ENCODE results near the gene STK4.

Gene STK4

DNA sequence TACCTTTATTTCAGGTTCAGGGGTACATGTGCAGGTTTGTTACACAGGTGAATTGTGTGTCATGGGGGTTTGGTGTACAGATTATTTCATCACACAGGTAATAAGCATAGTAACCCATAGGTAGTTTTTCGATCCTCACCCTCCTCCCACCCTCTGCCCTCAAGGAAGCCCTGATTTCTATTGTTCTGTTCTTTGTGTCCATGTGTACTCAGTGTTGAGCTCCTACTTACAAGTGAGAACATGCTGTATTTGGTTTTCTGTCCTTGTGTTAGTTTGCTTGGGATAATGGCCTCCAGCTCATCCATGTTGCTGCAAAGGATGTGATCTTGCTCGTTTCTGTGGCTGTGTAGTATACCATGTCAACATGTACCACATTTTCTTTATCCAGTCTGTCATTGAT, 66.0 kb downstream of the STK4 start:
- DNase-seq: no peak

DNA sequence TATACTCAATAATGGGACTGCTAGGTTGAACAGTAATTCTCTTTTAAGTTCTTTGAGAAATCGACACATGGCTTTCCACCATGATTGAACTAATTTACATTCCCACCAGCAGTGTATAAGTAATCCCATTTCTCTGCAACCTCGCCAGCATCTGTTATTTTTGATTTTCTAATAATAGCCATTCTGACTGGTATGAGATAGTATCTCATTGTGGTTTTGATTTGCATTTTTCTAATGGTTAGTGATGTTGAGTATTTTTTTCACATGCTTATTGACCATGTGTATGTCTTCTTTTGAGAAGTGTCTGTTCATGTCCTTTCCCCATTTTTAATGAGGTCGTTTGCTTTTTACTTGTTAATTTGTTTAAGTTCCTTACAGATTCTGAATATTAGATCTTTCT, 66.5 kb downstream of the STK4 start:
- DNase-seq: peak; percentile 64

DNA sequence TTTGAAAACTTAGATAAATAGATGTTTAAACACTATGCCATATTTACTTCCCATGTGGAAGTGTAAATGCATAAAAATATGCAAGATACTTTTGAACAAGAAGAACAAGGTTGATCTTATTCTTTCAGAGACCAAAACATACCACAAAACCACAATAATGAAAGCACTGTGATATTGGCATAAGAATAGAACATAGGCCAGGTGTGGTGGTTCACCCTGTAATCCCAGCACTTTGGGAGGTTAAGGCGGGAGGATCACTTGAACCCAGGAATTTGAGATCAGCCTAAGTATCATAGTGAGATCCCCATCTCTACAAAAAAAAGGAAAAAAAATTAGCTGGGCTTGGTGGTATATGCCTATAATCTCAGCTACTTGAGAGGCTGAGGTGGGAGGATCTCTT, 68.1 kb downstream of the STK4 start:
- no peak for DNase-seq

DNA sequence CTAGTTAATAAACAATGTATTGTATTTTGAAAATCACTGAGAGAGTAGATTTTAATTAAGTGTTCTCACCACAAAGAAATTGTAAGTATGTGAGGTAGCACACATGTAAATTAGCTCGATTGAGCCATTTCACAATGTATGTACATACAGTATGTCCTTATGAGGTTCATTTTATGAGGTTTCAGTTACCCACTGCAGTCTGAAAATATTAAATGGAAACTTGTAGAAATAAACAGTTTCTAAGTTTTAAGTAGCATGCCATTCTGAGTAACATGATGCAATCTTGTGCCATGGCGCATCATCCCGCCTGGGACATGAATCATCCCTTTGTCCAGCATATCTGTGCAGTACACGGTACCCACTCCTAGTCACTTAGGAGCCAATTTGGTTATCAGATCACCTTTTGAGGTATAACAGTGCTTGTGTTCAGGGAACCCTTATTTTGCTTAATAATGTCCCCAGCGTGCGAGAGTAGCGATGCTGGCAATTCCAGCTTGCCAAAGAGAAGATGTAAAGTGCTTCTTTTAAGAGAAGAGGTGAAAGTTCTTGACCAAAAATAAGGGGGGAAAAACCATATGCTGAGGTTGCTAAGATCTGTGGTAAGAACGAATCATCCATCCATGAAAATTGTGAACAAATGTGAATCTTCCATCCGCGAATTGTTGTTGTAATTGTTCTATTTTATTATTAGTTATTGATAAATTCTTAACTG, 69.9 kb downstream of the STK4 start:
- peak; percentile 68 for DNase-seq

DNA sequence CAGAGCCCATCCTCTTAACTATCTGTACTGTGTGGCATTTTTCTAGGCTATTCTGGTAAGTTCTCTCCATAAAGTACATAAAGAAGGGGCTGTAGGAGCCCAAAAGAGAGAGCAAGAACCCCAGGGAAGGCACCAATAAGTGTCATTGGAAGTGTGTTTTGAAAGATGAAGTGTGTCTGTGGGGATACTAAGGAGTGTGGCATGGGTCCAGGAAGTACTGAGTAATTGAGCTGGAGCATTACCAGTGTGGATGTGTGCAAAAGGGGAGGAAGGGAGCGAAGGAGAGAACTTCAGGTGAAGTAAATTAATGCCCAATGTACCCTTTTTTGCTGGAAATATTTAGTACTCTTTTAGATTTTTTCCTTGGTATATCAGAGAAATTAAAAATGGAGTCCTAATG, 70.7 kb downstream of the STK4 start:
- peak; percentile 53 for DNase-seq

DNA sequence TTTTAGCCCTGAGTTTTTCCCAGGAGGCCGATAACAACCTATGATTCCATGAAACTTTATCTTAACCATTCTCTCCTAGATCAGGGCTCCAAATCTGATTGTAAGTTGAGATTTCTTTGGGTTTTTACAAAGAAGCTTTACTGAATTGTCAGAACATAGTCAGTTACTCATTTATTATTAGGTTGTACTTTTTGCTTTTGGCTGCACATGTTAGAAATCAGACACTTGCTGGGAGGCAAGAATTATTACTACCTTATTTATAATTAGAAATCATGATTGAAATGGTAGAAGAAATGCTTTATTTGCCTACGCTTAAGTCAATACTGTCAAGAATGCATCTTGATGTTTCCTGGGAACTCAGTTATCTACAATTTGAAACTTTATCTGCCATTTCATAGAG, 71.3 kb downstream of the STK4 start:
- no peak for DNase-seq

DNA sequence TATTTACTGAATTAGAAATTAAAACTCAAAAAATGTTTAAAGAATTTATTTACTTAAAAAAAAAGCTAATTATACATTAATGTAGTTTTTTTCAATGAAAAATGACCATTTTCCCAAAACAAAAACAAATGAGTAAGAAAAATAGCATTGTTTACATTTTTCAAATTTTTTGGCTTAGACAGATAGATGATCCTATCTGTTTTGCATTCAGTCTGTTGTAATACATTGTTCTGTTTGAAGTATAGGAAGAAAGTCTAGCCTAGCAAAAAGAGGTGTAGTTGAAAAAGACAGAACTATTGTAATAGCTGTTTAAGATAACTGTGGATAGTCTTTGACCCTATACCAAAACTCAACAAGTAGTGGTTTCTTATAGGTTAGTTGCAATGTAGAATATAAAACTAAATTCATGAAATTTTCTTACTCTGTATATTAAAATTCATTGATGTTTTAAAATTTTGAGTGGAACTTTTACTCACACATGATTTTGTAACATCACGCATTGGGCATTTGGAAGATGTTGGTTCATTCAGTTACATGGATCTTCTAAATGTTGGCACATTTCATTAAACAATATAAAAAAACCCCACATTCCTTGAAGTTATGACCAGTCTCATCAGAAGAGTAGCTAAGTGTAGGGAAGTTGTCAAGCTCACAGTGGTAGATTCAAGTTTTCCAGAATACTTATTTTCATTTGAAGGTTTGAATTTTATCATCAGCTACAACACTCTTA, 72.6 kb downstream of the STK4 start:
- peak; percentile 38 for DNase-seq

DNA sequence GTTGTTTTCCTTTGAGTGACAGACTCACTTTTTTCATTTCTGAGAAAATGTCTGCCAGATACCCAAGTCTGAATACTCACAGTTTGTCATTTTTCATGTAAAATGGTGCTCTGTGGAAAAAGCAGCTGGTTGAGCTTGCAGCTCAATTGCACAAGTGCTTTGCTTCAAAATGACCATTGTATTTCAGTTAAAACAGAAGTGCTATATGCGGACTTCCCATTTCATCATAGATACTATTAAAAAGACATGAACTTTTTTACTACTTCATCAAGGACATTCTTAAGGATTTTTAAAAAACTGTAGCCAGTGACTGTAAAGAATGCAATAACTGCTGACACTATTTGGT, 73.1 kb downstream of the STK4 start:
- no peak for DNase-seq

DNA sequence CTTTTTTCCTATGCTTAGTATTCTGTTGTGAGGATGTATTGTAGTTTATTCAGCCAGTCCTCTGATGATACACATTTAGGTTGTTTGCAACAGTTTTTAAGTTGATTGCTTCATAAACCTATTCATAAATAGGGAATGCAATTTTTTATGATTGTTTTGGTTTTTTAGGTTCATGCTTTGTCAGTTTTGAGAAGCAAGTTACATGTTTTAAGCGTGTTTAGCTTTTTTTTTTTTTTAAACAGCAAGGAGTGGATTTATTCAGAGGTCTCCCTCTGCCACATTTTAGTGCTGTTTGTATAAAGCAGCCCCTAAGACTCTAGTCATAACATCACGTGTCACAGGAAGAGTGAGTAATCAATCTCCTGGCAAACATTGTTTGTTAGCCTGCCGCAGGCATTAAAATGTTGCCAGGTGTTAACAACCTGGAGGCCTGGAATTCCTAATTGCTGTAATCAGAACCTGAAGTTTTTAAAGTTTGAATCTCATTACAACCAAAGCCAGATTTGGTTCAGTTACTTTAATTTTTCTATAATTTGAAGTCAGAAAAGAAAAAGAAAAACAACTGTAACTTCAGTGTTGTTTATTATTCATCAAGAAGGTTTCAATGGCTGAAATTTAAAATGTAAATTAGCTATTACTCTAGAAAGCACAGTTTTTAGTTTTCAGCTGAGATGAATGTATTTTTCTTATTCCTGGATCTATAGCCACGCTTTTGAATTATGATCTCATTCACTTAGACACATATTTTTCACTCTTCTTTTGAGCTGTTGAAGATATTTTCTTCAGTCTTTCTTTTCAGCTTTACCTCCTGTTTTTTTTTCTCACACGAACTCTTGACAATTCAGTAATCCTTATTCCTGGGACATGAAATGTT, 75.4 kb downstream of the STK4 start:
- DNase-seq: peak; percentile 45

DNA sequence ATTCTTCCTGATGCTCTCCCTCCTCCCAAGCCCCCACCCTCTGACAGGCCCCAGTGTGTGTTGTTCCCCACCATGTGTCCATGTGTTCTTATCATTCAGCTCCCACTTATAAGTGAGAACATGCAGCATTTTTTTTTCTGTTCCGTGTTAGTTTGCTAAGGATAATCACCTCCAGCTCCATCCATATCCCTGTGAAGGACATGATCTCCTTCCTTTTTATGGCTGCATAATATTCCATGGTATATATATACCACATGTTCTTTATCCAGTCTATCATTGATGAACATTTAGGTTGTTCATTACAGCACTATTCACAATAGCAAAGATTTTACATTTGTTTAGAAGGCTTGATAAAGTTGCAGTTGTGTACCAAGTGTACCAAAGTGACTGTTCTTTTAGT, 76.7 kb downstream of the STK4 start:
- no peak for DNase-seq

DNA sequence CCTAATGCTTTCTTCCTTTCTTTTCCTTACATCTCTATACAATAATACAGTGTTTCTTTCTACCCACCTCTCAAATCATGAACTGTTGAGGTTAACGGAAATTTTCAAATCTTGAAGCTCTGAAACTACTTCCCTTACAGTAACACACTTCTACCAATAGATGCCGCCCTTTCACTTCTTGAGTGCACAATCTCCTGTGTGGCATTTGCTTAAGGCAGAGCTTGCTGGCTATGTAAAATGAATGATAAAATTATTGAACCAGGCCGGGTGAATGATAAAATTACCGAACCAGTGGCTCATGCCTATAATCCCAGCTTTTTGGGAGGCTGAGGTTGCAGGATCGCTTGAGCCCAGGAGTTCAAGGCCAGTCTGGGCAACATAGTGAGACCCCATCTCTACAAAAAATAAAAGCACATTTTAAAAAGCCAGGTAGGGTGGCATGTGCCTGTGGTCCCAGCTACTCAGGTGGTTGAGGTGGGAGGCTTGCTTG, 77.8 kb downstream of the STK4 start:
- peak; percentile 80 for DNase-seq

DNA sequence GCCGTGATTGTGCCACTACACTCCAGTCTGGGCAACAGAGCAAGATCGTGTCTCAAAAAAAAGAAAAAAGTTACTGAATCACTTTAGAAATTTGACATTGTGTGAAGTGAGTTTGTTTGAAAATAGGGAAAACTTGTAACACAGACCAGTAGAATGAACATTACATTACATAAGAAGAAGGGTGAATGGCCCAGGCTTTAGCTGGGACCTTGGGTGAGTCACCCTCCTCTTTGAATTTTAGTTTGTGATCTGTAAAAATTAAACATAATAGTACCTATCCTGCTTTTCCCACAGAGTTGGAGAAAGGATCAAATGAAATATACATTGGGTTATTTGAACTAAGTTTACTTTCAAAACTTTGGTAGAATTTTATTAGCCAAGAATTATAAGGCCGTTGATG, 78.3 kb downstream of the STK4 start:
- DNase-seq: no peak

DNA sequence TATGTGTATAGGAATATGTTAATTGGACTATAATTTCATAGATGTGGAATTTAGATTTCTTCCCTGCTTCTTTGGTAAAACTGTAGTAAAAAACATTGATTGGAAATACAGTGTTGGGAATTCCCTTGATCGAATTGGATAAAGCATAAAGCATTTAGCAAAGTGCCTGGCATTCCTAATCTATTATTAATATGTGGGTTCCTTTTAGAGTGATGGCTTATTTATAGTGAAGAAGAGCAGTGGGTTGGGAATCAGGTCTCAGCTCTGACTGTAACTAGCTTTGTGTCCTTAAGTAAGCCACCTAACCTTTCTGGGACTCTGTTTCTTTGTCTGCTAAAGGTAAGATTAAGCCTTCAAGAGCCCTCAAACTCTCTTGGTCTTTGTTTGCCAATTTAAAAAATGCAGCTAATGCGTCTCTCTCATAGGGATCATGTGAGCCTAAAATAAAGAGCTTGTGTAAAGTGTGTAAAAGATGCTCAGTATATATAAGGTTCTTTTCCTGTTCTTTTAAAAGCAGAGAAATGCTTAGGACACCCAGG, 81.3 kb downstream of the STK4 start:
- DNase-seq: no peak

DNA sequence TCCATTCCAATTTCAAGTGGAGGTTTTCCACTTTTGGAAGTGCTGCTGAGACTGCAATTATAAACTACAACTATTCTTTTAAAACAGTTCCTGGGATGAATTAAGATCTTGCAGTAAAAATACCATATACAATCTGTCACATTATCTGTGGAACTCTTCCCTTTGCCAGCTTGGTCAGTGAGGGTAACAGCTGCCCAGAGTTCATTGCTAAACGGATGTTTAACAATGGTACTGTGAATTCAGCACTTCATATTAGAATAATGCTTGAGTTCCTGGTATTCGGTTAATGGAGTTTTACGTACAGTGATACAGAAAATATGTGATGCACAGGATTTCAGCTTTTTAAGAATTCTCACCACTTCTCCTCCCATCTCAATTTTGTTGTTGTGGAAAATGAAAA, 83.1 kb downstream of the STK4 start:
- no peak for DNase-seq

DNA sequence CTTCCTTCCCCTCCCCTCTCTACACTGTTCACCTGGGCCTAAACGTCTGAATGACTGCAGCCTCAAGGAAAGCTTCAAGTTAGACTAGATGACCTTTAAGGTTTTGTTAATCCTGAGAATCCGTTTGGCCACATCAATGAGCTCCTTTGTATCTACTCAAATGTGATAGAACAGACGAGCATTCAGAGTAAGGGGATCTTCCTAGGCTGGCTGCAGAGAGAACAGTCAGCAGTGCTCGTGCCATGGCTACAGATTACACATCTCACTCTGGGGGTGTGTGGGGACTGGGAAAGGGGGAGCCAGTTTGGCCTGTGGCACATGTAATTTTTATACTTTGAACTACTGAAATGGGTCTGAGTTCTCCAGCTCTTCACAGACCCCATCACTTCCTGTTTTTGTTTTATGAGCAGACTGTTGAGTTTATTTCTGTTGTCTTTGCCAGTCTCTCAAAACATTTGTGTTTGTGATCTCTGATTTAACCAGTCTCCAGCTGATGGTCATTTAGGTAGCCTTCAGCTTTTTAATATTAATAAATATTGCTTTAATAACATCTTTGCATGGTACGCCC, 83.7 kb downstream of the STK4 start:
- no peak for DNase-seq

DNA sequence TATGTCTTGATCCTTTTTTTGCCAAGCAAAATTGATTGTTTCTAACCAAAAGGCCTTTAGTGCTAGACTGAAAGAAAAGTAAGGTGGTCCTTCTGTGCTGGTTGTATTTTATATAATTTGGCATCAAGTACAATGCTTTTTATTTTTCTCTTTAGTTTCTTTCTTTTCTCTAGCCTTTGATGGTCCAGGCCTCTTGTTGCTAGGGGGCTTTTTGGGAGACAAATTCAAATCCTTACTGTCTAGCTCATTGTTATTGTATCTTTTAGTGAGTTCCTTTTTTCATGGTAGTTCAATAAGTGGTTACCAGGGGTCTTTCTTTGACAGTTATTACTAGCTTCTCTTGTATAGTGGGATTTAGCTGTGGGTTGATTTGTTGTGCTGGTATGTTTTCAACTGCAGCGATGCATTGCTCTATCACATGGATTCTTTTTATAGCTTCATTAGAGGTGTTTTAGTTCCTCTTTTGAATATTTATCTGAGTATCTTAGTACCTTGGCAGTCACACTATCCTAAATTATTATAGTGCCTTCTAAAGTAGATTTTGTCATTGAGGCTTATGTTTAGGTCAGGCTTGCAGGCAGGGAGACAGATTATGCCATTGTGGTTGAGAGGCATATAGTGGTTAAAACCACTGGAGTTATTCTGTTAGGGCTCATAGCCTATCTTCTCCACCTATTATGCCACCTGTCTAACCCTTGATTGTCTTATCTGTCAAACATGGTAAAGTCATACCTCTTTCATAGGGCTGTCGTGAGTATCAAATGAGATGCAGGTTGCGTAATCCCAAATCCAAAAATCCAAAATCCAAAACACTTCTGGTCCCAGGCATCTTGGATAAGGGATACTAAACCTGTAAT, 85.1 kb downstream of the STK4 start:
- no peak for DNase-seq

DNA sequence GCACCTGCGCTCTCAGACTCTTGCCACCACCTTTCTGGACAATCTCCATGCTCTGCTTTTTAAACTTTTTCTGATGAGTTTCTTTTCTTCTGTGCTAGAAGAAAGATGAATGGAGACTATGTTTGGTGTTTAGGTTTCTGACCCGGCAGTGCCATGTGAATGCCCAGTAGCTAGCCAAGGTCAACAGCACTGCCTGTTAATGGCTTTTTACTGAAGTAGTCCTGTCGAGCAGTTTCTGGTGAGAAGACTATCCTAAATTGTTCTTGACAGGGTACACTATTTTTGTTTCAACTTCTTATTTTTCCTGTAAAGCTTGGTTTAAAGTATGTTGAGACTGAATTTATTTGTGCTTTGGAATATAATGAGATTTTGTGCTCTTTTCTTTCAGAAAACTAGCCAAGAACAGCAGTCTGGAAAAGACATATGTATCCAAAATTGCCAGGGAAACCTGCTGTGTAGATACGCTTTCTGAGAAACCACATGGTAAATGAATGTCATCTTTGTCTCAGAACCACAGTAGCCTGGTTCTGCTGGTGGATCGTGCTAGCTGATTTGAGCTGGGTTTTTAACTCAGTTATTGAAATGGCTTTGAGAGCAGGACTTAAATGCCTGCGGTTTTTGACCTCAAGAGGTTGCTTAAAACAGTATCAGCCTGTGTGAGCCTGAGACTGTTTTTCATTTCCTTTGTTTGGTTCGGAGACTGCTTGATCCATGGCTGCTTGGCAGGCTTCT, 86.6 kb downstream of the STK4 start:
- DNase-seq: peak; percentile 74

DNA sequence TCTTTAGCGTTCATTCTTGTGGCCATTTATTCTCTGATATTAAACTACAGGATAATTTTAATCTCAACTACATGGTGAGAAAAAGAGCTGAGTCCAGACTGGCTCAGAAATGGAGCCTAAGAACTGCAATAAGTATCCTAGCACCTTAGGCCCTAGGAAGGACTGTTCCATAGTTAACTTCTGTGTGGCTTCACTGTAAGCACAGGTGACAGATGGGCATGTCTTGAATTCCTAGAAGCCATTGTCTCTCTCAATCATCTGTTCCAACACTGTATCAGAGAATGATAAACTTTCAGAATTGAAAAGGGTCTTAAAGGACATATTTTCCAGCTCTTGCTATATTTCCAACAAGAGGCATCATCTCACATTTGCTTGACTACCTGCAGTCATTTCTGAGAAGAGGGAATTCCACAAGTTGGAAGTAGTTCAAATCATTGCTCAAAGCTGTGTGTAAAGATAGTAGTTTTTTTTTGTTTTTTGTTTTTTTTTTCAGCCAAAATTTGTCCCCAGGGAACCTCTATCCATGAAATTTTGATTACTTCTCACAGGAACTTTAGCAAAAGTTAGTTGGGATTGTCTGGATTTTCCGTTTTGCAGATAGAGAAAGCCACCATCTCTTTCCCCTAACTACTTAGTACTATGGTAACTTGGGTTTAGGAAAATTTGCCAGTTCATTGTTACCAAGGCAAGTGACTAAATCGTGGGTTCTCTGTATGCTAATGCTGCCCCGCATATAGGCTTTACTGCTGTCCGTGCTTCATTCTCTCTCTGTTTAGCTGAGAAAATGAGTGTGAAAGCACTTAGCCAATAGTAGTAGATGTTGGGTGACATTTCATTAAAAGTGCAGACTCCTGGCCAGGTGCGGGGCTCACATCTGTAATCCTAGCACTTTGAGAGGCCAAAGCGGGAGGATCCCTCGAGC, 87.4 kb downstream of the STK4 start:
- DNase-seq: no peak

DNA sequence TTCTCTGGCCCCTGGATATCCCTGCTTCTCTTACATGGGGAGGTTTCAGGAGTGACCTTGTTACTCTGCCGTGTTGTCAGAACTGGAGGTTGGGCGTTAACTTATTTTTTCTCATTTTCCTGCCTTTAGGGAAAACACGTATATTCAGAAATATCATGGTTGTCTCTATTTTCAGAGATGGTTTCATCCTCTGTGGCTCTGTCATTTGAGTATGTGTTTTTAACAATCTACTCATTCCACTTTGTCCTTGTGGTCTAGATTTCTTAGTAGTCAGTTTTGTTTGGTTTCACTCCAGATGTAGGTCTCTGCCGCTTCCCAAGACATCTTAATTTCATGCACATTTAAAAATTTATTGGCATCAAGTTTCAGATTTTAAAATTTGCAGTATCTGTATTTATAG, 88.7 kb downstream of the STK4 start:
- DNase-seq: no peak
